H54 (cell line): Measurements from ENCODE around the gene PROSER2.

Source experiments
- DNase-seq: peaks from one replicate; pipeline ENCODE4 v3.0.0; 2011; ENCODE audit warnings: low spot score, mixed read lengths; ENCODE audit not compliant: insufficient read length
- FAIRE-seq: peaks from 3 replicates; lab custom pipeline; 2011; peaks lifted over from hg19 to GRCh38; lab: Jason Lieb, UNC
- POLR2A ChIP-seq: IDR thresholded peaks from 2 replicates; pipeline ENCODE4 v1.6.1; 2011; ENCODE audit warnings: low read depth, mild to moderate bottlenecking, low read length

Gene PROSER2

DNA sequence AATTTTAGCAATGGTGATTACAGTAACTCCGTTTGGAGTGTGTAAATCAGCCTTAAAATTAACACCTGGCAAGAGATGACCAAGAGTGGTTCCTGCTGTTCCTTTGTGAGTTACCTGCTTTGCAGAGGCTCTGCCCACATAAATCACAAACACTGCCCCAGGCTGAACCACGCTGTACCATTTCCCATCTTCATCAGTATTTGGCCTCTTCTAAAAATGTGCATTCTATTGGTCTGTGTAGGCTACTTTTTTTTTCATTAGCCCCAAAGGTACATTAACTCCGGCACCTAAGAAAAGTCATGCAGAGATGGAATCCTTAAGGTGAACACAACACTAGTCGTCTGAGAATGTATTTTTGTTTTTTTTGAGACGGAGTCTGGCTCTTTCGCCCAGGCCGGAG lies 96.1 kb downstream of the PROSER2 start:
- no peak for DNase-seq
- no peak for FAIRE-seq
- no peak for TF ChIP-seq POLR2A
